NB4 (cell line): ENCODE results near the gene CIT.

Experiments
- DNase-seq: peaks from one replicate; pipeline ENCODE4 v3.0.0; 2010; ENCODE audit warnings: low read depth
- H3K4me3 ChIP-seq: one replicate; pipeline ENCODE4 v1.5.1; 2011; ENCODE audit warnings: mild to moderate bottlenecking, low read depth, low read length, moderate library complexity
- MYC ChIP-seq: IDR thresholded peaks from 2 replicates; pipeline ENCODE4 v1.6.1; 2011; ENCODE audit warnings: low read depth, low read length
- POLR2A ChIP-seq: IDR thresholded peaks from 2 replicates; pipeline ENCODE4 v1.6.1; 2011; ENCODE audit warnings: mild to moderate bottlenecking; ENCODE audit not compliant: insufficient read length; ENCODE audit errors: extremely low read depth
- TF ChIP-seq, protein P1 (sequence below): IDR thresholded peaks from one replicate; pipeline ENCODE4 v1.5.1; 2012; ENCODE audit warnings: low read depth, low read length
- TF ChIP-seq, protein P2 (sequence below): IDR thresholded peaks from 2 replicates; pipeline ENCODE4 v1.6.1; 2011; ENCODE audit warnings: low read depth, low read length

CIT gene

DNA sequence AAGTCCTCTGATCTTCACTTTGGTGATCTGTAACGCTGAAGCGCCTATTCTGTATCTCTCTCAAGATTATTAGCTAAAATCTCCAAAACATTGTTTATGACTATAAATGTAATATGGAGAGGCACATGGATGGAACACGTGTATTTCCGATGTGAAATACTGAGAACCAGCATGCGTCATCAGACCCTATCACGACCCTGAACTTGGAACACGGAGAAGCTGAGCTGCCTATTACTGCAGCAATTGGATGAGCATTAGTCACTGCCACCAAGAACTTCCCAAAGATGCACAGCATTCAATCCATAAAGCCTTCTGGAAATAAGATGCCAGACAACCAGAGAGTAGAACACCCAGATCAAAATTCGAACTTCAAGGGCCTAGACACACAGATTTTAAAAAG is 147.2 kb downstream of the CIT start:
- no peak overlapping the region for H3K4me3 ChIP-seq
- DNase-seq, result no peak
- TF ChIP-seq, protein P1, sequence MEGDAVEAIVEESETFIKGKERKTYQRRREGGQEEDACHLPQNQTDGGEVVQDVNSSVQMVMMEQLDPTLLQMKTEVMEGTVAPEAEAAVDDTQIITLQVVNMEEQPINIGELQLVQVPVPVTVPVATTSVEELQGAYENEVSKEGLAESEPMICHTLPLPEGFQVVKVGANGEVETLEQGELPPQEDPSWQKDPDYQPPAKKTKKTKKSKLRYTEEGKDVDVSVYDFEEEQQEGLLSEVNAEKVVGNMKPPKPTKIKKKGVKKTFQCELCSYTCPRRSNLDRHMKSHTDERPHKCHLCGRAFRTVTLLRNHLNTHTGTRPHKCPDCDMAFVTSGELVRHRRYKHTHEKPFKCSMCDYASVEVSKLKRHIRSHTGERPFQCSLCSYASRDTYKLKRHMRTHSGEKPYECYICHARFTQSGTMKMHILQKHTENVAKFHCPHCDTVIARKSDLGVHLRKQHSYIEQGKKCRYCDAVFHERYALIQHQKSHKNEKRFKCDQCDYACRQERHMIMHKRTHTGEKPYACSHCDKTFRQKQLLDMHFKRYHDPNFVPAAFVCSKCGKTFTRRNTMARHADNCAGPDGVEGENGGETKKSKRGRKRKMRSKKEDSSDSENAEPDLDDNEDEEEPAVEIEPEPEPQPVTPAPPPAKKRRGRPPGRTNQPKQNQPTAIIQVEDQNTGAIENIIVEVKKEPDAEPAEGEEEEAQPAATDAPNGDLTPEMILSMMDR, result no peak
- TF ChIP-seq MYC, result no peak
- TF ChIP-seq POLR2A, result no peak
- TF ChIP-seq, protein P2, sequence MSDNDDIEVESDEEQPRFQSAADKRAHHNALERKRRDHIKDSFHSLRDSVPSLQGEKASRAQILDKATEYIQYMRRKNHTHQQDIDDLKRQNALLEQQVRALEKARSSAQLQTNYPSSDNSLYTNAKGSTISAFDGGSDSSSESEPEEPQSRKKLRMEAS, result no peak

DNA sequence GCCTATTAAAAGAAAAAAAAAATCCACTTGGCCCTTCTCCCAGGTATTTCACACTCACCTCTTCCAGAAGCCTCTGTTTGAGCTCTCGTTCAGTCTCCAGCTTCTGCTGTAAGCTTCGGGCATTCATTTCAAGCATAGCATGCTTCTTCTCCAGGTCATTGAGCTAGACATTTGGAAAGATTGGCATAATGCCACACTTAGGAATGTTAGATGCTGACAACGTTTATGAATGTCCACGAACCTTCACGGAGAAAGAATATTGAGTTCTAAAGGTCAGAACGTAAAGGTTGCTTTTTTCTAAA is 148.7 kb downstream of the CIT start:
- TF ChIP-seq, protein P2, result no peak
- no peak for TF ChIP-seq POLR2A
- TF ChIP-seq, protein P1, result no peak
- TF ChIP-seq MYC, result no peak
- no peak overlapping the region for H3K4me3 ChIP-seq
- DNase-seq, result no peak

DNA sequence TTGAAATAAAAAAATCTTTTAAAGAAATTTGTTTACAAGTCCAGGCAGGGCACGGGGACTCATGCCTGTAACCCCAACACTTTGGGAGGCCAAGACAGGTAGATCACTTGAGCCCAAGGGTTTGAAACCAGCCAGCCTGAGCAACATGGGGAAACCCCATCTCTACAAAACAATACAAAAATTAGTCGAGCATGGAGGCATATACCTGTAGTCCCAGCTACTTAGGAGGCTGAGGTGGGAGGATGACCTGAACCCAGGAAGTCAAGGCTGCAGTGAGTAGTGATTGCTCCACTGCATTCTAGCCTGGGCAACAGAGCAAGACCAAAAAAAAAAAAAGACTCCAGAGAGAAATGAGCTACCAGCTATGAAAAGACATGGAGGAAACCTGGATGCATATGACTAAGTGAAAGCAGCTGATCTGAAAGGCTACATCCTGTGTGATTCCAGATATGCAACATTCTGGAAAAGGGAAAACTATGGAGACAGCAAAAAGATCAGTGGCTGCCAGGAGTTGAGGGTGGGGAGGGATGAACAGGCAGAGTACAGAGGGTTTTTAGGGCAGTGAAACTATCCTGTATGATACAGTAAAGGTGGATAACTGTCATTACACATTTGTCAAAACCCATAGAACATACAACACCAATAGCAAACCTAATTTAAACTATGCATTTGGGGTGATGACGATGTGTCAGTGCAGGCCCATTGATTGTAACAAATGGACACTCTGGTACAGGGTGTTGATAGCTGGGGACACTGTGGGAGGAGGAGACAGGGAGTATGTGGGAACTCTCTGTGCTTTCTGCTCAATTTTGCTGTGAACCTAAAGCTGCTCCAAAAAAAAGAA is 149.3 kb downstream of the CIT start:
- no peak for DNase-seq
- no peak overlapping the region for H3K4me3 ChIP-seq
- no peak for TF ChIP-seq MYC
- TF ChIP-seq, protein P1, result no peak
- TF ChIP-seq, protein P2, result no peak
- TF ChIP-seq POLR2A, result no peak

DNA sequence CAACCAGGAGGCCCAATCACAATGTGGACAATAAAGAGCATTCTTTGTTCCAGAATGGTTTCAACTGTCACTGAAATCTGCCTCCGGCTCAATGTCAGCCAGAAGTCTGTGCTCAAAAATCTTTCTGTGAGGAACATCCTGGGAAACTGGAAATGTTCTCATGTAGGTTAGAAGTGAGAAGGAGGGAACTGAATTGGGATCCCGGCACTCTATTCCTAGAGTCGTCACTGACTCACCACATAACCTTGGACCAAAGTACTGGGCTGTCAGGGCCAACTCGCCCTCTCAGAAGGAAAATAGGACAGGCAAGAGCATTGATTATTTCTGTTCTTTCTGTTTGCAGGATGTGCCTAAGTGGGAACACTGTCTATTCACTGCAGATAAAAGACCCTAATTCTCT is 151.6 kb downstream of the CIT start:
- DNase-seq, result no peak
- no peak overlapping the region for H3K4me3 ChIP-seq
- TF ChIP-seq MYC (no peak), POLR2A (no peak)
- TF ChIP-seq, protein P1, result no peak
- TF ChIP-seq, protein P2, result no peak

DNA sequence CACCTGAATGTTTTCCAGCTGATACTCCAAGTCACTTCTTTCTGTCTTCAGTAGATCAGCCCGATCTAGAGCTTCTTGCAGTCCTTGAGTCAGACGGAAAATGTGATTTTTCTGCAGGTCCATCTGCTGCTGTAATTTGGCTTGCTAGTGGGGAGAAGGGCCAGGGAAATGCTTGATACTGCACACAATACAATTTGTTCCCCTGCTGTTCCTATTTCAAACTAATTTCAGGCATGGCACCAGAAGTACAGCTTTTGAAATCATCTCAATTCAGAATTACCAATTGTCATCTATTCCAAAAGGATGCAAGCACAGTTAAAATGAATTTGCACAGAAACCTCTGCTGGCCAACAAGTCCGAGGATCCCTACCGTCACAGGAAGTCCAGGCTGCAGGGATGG is 155.8 kb downstream of the CIT start:
- H3K4me3 ChIP-seq, result no peak overlapping the region
- TF ChIP-seq POLR2A (no peak), MYC (no peak)
- TF ChIP-seq, protein P1, result no peak
- TF ChIP-seq, protein P2, result no peak
- DNase-seq, result no peak

DNA sequence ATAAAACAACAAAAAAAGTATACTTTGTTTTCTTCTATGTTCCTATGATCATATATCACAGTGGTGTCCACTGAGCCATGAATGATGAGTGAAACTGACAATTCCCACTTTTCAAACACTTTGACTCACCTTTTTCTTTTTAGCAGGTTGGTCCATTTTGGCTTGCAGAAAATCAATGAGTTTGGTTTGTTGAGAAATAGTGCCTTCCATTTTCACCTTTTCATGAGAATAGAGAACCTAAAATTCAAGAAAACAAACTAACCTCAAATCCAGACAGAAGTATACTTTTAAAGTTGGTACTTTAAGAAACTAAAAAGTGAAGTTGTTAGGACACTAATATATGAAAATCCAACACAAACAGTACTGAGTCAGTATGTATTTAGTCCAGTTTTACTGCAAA is 156.8 kb downstream of the CIT start:
- no peak overlapping the region for H3K4me3 ChIP-seq
- TF ChIP-seq, protein P1, result no peak
- TF ChIP-seq, protein P2, result no peak
- TF ChIP-seq MYC, result no peak
- no peak for TF ChIP-seq POLR2A
- no peak for DNase-seq
